Activated CD8-positive, alpha-beta memory T cell treated with anti-CD3 and anti-CD28 coated beads for 1 hour (primary cell): ENCODE results near the gene KRT6C.
"Not testable (repeated sequence)": the region's sequence is repeated elsewhere in the genome, so short reads cannot be mapped to it uniquely, and the experiment has no call there.

Experiments
- DNase-seq, 2 donors: peaks; one replicate each; pipeline ENCODE4 v3.0.0-alpha.2; 2020; ENCODE audit warnings: low read depth in 1 of 2; ENCODE audit errors: extremely low read depth in 1 of 2

KRT6C gene

DNA sequence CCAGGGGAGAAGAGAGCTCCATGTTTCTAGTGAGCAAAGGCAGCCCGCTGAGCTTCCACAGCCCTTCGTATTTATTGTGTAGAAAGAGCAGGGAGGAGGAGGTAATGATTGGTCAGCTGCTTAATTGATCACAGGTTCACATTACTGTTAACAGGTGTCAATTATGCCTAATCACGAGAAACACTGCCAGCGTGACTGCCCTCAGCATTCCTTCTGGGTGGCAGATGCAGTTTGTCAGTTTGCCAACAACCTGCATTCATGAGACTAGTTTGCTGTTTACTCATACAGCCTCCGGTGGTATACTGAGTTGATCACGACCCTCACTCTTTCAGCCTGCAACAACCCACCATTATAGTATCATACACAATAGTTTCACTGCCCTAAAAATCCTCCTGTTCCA lies 27.0 kb upstream of the KRT6C start:
- DNase-seq, result not testable (repeated sequence)

DNA sequence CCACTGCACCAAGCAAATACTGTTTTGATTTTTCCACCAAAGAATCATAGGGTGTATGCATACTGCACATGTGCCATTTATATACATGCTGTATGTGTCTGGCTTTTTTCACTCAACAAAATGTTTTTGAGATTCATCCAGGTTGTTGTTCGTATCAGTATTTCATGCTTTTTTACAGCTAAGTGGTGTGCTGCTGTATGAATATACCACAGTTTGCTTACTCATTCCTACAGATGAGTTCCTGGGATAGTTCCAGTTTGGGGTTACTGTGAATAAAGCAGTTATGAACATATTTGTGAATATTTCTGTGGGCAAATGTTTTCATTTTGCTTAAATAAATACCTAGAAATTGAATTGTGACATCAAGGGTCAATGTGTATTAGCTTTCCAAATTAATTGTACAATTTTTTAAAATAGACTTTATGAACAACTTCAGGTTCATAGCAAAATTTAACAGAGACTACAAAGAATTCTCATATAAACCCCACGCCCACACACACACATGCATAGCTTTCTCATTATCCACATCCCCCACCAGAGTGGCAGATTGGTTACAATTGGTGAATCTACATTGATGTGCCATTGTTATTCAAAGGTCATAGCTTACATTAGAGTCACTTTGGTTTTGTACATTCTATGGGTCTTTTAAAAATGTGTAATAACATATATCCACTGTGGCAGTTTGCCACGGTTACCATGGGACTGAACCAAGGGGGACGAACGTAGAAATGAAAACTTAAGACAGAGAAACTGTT lies 26.4 kb upstream of the KRT6C start:
- DNase-seq, result no peak

DNA sequence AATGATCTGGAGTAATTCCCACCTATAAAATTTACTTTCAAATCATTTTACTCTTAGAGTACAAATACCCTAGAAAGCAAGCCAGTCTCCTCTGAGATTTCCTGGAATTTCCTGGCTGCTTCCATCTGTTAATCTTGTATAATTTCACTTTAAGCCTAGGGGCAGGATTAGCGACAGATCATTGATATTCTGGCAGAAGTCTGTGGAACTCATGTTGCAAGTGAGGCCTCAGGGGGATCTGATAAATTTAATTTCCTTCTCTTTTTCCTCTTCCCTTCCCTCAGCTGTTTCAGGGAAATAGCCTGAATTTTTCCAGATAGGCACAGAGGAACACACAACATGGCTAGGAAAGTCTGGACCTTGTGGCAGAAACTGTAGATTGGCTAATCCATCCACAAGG lies 25.3 kb upstream of the KRT6C start:
- no peak for DNase-seq

- no peak for DNase-seq
These were observed 24.4 kb upstream of the KRT6C start for GRCh38 chr12:52497975-52498374.

DNA sequence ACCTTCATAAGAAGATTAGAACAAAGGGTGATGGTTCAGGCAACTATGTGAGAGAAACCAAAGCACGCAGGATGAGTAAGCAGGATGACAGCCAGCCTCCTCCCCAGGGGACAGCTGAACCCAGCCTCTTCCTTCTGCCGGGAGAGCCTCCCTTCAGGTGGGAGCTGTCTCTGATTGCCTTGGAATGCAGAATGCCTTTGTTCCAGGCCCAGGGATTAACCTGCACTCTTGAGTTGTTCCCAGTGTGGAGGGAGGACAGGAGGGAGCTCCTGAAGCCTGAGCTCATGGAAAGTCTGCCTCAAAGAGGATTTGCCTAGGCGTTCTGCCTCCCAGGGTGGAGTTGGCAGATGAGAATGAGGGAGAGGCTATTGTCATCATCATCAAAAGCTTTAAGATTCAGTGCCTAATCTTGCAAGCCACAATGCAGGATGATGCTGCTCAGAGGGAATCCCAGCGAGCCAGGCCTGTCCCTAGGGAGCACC lies 23.0 kb upstream of the KRT6C start:
- DNase-seq, result no peak

DNA sequence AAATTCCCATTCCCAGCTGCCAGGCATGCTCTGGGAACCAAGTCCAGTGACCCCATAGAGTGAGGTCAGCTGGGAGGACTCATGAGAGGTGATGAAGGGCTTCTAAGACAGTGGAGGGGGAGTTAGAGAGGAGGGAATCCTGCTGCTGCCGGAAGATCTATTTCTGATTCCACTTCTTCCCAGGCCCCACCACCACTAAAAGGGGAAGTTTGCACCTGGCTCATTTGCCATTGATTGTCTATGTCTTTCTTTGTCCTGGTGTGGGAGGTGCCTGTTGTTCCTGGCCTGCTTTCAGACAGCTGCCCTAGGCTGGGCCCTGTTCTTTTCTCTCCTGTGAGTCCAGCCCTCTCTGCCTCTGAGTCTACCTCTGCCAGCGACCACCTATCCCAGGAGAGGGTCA lies 22.4 kb upstream of the KRT6C start:
- DNase-seq, result no peak

GRCh38 chr12:52495389-52495788 lies 21.8 kb upstream of the KRT6C start:
- DNase-seq, result no peak

- DNase-seq, result no peak
These were observed 20.9 kb upstream of the KRT6C start for GRCh38 chr12:52494518-52494917.

DNA sequence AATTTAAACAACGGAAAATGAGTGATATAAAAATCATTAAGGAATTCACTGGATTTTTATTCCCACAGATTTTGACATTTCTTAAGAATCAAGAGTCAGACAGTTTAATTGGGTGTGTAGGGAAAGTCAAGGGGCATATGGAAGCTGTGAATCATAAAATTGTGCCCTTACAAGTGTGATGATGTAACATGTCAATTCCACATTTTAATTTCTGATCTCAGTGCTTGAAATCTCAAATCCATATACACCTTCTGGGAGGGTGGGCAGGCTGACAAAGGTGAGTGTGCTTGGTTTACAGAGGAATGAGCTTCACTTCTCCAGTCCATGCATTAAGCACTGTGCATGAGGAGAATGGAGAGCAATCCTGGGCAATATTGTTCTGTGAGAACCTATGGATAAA lies 20.5 kb upstream of the KRT6C start:
- DNase-seq, result no peak

DNA sequence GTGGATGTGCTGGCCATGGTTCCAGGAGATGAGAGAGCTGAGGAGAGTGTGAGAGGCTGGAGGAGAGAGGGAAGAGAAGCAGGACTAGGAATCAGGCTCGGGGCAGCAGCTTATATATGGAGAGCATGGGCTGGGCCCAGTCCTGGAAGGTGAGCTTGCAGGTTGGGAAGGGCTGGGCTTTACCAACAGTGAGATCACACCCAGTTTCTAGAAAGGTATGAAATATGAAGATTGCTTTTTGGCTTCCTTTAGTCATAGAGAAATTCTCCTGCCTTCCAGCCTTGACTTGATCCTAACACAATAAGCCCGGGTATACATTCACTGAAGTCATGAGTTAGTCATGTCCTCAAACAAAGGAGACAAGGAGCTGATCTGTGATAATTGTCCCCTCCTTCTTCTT lies 19.6 kb upstream of the KRT6C start, which contains the start of gene KRT6A:
KRT6A (minus strand) TSS at position 86 of the 400 bp plus-strand sequence; CDS start at position 17, 69 bp downstream.
- DNase-seq, result no peak

DNA sequence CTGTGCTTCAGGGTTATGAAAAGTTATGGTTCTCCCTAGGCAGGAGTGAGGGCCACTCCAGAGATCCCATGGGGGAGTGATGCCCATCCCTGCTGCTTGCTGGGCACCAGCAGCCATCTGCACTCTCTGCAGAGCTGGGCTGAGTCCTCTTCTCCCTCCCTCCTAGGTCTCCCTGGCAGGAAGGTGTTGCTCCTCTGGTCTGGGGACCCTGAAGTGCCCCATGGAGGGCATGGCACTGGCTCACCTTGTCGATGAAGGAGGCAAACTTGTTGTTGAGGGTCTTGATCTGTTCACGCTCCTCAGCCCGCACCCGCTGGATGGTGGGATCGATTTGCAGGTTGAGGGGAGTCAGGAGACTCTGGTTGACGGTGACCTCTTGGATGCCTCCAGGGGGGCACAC lies 18.8 kb upstream of the KRT6C start:
- not testable (repeated sequence) for DNase-seq

DNA sequence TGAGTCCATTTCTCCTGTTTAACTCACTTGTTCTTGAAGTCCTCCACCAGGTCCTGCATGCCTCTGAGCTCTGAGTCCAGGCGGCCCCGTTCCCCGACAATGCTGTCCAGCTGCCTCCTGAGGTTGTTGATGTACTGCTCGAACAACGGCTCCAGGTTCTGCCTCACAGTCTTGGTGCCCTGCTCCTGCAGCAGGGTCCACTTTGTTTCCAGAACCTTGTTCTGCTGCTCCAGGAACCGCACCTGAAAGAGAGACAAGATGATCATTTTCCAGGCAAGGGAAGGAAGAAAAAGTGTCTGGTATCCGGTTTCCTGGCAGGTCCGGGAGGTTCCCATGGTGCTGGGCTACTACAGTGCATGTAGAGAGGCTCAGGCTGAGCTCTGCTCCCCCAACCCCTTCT lies 17.9 kb upstream of the KRT6C start:
- DNase-seq, result not testable (repeated sequence)

DNA sequence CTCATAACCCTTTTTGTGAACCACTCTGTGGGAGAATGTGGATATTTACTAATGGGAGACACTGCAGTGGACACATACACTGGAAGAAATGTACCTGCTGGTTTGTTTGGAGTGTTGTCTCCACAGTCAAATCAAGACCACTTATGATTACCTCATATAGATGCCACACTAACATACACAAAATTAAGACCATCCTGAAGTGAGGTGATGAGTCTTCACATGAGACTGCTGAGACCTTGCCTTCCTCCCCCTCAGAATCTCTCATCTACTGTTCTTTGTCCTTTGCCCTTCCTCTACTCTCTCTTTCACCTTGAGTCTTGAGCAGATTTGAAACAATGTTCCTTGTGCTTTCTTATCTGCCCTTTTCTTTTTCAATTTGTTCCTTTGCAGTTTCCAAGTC lies 15.1 kb upstream of the KRT6C start:
- no peak for DNase-seq

DNA sequence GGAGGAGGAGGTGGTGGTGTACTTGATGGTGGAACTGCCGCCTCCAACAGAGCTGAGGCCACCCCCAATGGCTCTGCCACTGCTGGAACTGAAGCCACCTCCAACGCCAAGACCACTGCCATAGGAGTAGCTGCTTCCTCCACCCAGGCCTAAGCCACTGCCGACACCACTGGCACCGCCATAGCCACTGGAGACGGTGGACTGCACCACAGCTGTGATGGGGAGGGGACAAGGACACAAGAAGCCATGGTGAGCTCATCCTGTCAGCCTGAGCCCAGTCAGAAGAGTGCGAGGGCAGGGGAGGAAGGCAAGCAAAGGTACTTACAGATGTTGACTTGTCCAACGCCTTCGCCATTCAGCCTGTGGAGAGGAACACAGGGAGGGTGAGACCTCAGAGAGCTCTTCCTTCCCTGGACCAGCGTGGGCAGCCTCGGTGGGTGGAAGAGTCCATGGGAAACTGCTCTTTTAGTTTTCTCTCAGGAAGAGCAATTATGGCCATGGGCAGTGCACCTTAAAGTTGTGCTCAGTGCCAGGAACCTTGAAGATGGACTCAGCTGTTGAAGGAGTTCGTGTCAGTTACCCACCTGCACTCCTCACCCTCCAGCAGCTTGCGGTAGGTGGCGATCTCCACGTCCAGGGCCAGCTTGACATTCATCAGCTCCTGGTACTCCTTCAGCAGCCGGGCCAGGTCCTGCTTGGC lies 14.3 kb upstream of the KRT6C start:
- DNase-seq, result not testable (repeated sequence)

DNA sequence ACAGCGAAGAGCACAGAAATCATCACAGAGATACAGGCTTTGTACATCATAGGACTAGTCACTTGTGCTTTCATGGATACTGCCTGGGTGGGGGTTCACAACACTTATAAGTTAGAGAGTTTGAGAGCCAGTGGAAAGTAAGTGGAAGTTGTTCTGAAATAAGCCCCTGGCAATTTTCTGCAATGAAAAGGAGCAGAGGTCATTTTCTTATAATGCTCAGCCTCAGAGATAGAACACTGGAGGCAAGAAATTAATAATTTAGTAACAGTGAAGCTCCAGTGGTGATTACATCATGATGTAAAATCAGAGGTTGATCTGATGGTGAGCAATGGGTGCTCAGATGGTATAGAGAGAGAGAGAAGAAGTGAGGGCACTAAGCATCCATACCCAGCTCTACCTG lies 13.6 kb upstream of the KRT6C start:
- DNase-seq, result no peak

- DNase-seq, result no peak
These were observed 12.8 kb upstream of the KRT6C start for GRCh38 chr12:52486166-52487105.

GRCh38 chr12:52480073-52480472 lies 6.5 kb upstream of the KRT6C start:
- DNase-seq, result no peak

DNA sequence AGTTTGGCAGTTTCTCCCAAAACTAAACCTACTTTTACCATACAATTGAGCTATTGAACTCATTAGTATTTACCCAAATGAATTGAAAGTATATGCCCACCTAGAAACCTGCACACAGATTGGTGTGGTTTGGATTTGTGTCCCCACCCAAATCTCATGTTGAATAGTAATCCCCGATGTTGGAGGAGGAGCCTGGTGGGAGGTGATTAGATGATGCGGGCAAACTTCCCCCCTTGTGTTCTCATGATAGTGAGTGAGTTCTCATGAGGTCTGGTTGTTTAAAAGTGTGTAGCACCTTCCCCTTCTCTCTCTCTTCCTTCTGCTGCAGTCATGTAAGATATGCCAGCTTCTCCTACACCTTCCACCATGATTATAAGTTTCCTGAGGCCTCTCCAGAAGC lies 4.0 kb upstream of the KRT6C start:
- no peak for DNase-seq

DNA sequence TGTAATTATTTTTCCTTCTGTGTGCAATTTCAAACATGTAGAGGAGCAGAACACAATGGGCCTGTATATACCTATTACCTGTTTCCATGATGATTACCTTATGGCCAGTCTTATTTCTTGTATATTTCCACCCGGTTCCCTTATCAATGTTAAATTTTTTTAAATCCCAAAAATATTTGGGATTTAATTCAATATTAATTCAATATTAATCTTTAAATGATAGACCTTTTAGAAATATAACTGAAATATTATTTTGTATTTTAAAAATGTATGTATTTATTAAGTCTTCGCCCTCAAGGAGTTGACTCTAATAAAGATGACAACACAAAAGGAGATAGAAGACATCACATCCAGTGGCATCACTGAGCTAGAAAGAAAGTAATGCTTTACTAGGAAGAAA lies 607 bp upstream of the KRT6C start:
- DNase-seq, result no peak

DNA sequence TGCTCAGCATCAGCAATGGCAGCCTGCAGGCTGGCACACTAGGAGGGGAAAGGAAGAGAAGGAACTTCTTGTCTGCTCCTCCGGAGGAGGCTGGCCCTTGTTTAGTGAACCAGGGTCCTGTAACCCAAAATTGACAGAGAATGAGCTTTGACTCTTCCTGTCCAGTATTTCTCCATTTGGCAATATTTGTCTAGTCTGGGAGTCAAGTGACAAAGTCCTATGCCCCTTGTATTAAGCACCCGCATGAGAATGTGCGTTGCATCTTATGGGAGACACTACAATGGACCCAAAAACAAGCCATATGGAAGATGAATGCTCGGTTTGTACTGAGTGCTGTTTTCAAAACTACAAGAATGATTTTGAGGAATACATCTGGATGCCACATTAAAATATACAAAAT lies 3.8 kb downstream of the KRT6C start:
- no peak for DNase-seq

DNA sequence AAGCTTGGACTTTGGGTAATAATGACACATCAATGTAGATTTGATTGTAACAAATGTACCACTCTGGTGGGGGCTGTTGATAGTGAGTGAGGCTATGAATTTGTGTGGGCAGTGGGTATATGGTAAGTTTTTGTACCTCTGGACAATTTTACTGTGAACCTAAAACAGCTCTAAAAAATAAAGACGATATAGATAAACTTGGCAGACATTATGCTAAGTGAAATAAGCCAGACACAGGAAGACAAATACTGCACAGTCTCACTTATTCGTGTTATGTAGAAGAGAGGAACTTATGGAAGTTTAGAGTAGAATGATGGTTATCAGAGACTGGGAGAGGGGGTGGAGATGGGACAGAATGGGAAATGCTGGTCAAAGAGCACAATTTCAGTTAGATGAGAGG lies 8.7 kb downstream of the KRT6C start:
- no peak for DNase-seq
